ENCODE results near the gene SPRED2.

SPRED2 gene

GRCh38 chr2:65292106-65292400, 140.3 kb downstream of the SPRED2 start:
- DNase-seq (ENCODE audit: low read depth, low spot score) = no peak
- TF ChIP-seq POLR2AphosphoS5 (IDR thresholded peaks at IDR 0.05; ENCODE audit: borderline replicate concordance, low read depth, low read length) (no peak), EZH2 (IDR thresholded peaks at IDR 0.05) (no peak), FOXP2 (optimal IDR thresholded peaks at IDR 0.05; ENCODE audit: control extremely low read depth, extremely low read length, insufficient read depth) (no peak)
- no peaks in the 10 kb centered on the region for H3K36me3 ChIP-seq (ENCODE audit: insufficient read depth, low read length)
- no peak overlapping the region for H3K4me3 ChIP-seq
- H3K9me3 ChIP-seq (ENCODE audit: low read depth, low read length) = no peaks in the 10 kb centered on the region
- H3K9ac ChIP-seq (ENCODE audit: insufficient read length) = no peak overlapping the region
- H3K27ac ChIP-seq = no peak overlapping the region

DNA sequence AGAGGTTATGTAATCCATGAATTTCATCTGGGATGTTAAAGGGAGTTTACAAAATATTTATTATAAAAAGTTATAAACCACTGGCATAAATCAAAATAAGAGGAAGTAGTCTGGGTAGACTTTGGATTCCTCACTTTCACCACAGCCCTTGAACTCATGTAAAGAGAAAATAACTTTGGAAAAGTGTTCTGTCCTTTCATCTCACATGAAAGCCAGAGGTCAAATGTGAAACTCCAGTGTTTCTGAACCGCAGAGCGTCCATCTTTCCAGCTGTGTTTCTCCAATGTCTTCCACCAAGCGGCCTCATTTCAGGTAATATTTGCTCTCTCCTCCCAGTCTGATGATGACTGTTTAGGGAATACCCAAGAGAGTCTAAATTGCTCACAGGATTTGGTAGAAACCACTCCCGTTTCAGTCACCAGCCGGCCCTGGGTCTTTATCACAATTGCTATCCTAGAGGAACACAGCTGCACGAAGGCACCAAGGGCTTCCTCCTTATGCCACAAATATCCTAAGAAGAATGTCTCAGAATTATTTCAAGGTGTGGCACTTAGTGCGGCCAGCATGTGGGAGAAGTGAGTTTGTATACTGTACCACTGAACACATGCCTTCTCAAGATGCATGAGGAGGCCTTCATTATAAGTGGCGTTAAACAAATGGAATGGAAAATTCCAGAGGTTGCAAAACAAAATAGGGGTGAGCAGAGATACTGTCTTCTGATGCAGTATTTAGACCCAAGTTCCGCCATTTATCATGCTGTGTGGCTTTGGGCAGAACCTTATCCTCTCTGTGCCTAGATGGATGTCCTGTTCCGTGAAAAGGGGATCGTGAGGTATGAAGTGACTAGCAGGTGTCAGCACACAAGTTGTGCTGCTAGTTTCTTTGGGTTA, 140.9 kb downstream of the SPRED2 start:
- TF ChIP-seq FOXP2 (optimal IDR thresholded peaks at IDR 0.05; ENCODE audit: control extremely low read depth, extremely low read length, insufficient read depth) (no peak), POLR2AphosphoS5 (IDR thresholded peaks at IDR 0.05; ENCODE audit: borderline replicate concordance, low read depth, low read length) (no peak), EZH2 (IDR thresholded peaks at IDR 0.05) (no peak)
- H3K4me3 ChIP-seq = no peak overlapping the region
- H3K27ac ChIP-seq = no peak overlapping the region
- no peak for DNase-seq (ENCODE audit: low read depth, low spot score)
- no peaks in the 10 kb centered on the region for H3K9me3 ChIP-seq (ENCODE audit: low read depth, low read length)
- no peaks in the 10 kb centered on the region for H3K36me3 ChIP-seq (ENCODE audit: insufficient read depth, low read length)
- H3K9ac ChIP-seq (ENCODE audit: insufficient read length) = no peak overlapping the region

DNA sequence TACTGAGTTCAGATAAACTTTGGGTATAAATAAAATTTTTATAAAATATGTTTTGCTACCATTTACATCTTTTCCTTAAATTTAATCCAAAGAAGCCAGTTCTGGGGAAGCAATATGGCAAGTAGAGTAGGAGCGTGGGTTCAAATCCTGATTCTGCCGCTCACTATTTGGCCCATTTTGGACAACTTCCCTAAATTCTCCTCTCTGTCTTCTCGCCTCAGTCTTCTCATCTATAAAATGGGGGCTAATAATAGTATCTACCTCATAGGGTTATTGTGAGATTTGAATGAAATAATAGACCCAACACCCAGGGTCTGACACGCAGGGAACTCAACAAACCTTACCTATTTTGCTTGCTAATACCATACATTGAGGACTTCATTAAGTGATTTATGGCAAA, 145.0 kb downstream of the SPRED2 start:
- no peak for DNase-seq (ENCODE audit: low read depth, low spot score)
- TF ChIP-seq EZH2 (IDR thresholded peaks at IDR 0.05) (no peak), POLR2AphosphoS5 (IDR thresholded peaks at IDR 0.05; ENCODE audit: borderline replicate concordance, low read depth, low read length) (no peak), FOXP2 (optimal IDR thresholded peaks at IDR 0.05; ENCODE audit: control extremely low read depth, extremely low read length, insufficient read depth) (no peak)

DNA sequence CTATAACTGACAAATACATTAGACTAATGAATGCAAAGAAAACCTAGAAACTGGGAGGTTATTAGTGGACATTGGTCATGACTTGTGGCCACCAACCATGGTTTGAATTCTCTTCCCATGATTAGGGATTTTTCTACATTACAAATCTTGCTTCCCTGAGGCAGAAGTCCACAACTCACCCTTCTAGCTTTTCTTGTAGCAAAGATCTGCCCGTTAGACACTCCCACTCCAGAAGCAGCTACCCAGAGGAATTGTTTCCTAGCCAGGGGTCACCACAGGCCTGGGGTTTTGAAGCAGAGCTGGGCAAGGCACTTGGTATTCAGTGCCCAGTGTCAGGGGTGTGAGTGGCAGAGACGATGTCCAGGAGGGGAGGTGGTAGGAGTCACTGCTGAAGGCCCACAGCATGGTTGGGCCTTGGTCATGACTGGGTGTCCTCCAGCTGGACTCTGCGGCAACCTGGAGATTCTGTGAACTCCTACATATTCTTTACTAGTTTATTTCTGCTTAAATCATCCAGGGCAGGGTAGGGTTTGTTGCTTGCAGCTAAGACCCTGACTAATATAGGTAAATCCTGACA, 149.8 kb downstream of the SPRED2 start:
- no peaks in the 10 kb centered on the region for H3K9me3 ChIP-seq (ENCODE audit: low read depth, low read length)
- TF ChIP-seq POLR2AphosphoS5 (IDR thresholded peaks at IDR 0.05; ENCODE audit: borderline replicate concordance, low read depth, low read length) = no peak
- no peak for TF ChIP-seq FOXP2 (optimal IDR thresholded peaks at IDR 0.05; ENCODE audit: control extremely low read depth, extremely low read length, insufficient read depth)
- TF ChIP-seq EZH2 (IDR thresholded peaks at IDR 0.05) = no peak
- H3K9ac ChIP-seq (ENCODE audit: insufficient read length) = no peak overlapping the region
- no peak overlapping the region for H3K27ac ChIP-seq
- H3K4me3 ChIP-seq = no peak overlapping the region
- no peaks in the 10 kb centered on the region for H3K36me3 ChIP-seq (ENCODE audit: insufficient read depth, low read length)
- no peak for DNase-seq (ENCODE audit: low read depth, low spot score)

More for the DNA sequence above, 145.0 kb downstream of the SPRED2 start:
- H3K4me3 ChIP-seq = no peak overlapping the region
- H3K36me3 ChIP-seq (ENCODE audit: insufficient read depth, low read length) = no peaks in the 10 kb centered on the region
- H3K9me3 ChIP-seq (ENCODE audit: low read depth, low read length) = no peaks in the 10 kb centered on the region
- no peak overlapping the region for H3K9ac ChIP-seq (ENCODE audit: insufficient read length)
- no peak overlapping the region for H3K27ac ChIP-seq

DNA sequence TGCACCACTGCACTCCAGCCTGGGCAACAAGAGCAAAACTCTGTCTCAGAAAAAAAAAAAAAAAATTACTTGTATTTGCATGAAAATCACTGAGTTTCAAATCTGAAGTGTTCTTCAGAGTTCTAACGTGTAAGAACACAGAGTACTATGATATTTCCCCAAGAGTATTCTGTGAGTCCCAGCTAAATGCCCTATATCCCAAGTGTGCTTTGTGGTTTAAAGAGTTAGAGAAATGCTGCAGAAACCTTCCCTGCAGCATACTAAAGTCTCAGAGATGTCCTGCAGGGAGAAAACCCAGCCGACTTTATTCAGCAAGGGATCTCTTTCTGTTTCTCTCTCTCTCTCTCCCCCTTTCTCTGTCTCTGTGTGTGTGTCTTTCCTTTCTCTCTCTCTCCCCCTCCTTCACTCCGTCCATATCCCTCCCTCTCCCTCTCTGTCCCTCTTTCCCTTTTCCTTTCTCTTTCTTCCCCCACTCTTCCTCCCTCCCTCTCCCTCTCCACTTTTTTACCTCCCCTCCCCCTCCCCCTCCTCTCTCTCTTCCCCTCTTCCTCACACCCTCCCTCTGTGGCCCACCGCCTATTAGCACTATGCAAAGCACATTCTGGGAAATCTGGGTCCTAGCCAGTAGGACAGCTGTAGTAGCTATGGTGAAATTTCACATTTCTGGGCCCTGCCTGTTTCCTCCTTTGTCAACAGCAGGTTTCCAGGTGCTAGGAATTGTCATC, 150.6 kb downstream of the SPRED2 start:
- no peak for DNase-seq (ENCODE audit: low read depth, low spot score)
- H3K9me3 ChIP-seq (ENCODE audit: low read depth, low read length) = no peaks in the 10 kb centered on the region
- peak overlapping the region; percentile 65; the same call in 1 of the 2 replicates for H3K27ac ChIP-seq
- TF ChIP-seq FOXP2 (optimal IDR thresholded peaks at IDR 0.05; ENCODE audit: control extremely low read depth, extremely low read length, insufficient read depth) = no peak
- TF ChIP-seq POLR2AphosphoS5 (IDR thresholded peaks at IDR 0.05; ENCODE audit: borderline replicate concordance, low read depth, low read length) = no peak
- TF ChIP-seq EZH2 (IDR thresholded peaks at IDR 0.05) = no peak
- no peaks in the 10 kb centered on the region for H3K36me3 ChIP-seq (ENCODE audit: insufficient read depth, low read length)
- H3K4me3 ChIP-seq = peak overlapping the region; percentile 52
- no peak overlapping the region for H3K9ac ChIP-seq (ENCODE audit: insufficient read length)

DNA sequence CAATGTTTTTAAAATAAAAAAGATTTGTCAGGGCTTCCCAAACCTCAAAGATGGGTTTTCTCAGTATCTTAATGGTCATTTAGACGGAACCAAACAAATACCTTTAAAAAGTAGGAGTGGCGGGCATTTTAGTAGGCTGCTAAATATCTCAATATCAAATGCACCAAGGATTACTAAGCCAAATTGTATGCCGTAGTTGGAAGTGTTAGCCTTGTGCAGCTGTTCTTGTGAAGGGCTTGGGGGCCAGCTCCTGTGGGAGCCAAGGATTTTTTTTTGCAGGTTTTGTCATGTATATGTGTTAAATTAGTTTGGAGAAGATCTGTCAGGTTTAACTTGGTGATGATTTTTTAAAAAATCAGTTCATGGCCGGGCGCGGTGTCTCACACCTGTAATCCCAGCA, 152.6 kb downstream of the SPRED2 start:
- H3K9me3 ChIP-seq (ENCODE audit: low read depth, low read length) = no peaks in the 10 kb centered on the region
- TF ChIP-seq POLR2AphosphoS5 (IDR thresholded peaks at IDR 0.05; ENCODE audit: borderline replicate concordance, low read depth, low read length) (no peak), FOXP2 (optimal IDR thresholded peaks at IDR 0.05; ENCODE audit: control extremely low read depth, extremely low read length, insufficient read depth) (no peak)
- no peak overlapping the region for H3K9ac ChIP-seq (ENCODE audit: insufficient read length)
- no peaks in the 10 kb centered on the region for H3K36me3 ChIP-seq (ENCODE audit: insufficient read depth, low read length)
- H3K27ac ChIP-seq = no peak overlapping the region
- no peak overlapping the region for H3K4me3 ChIP-seq
- DNase-seq (ENCODE audit: low read depth, low spot score) = no peak

DNA sequence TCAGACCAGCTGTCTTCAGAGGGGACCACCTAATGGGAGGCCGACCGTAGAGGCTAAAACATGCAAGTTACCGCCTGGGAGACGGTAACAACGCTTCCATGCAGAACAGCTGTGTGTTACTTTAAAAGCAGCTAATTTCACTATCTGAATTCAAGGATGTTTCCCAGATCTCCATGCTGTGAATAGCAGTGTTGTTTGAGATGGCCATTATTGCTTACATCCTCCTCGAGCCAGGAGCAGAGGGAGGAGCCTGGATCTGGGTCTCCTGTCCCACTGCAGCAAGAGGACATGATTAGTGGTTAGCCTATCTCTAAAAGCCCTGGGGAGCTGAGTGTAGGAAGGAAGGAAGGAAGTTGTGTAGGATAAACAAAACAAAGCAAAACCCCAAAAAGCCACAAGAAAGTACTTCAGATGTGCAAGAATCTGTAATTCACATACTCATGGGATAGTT, 153.8 kb downstream of the SPRED2 start:
- peak; percentile 86 for DNase-seq (ENCODE audit: low read depth, low spot score)
- no peak for TF ChIP-seq EZH2 (IDR thresholded peaks at IDR 0.05)
- peak; percentile 69; the same call in 1 of the 2 replicates for TF ChIP-seq POLR2AphosphoS5 (IDR thresholded peaks at IDR 0.05; ENCODE audit: borderline replicate concordance, low read depth, low read length)
- Histone ChIP-seq H3K36me3 (ENCODE audit: insufficient read depth, low read length) (no peaks in the 10 kb centered on the region), H3K27ac (peak overlapping the region; percentile 15; the same call in 1 of the 2 replicates), H3K9ac (ENCODE audit: insufficient read length) (no peak overlapping the region), H3K9me3 (ENCODE audit: low read depth, low read length) (no peaks in the 10 kb centered on the region), H3K4me3 (peak overlapping the region; percentile 16; the same call in 1 of the 2 replicates)

DNA sequence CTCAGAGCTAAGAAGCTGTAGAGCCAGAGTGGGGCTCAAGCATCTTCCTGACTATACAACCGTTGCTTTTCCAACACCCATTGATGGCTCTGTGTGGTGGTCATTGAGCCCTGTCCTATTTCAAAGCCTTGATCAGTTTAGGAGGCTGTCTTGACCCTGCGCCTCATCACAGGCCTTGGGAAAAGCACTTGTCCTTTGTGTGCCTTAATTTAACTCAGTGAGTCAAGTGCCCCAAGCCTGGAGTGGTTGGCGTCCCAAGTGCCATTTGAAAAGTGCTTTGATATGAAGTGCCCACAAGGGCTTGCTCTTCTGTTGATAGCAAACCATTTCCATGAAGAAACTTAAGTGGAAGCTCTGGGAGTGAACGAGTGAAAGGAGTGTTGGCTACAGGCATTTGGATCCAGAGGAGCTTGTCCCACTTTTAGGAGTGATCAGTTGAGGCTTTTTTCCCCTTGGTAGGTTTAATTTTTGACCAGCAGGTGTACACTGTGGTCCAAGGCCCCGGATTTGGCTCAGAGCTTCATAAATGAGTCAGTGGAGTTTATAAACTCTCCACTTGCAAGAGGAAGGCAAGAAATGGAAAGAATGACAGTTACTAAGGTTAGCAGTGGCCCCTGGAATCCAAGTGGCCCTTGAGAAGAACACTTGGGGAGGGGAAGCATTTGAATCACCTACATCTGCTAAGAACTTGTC, 154.5 kb downstream of the SPRED2 start:
- Histone ChIP-seq H3K4me3 (no peak overlapping the region), H3K9ac (ENCODE audit: insufficient read length) (no peak overlapping the region), H3K36me3 (ENCODE audit: insufficient read depth, low read length) (no peaks in the 10 kb centered on the region), H3K9me3 (ENCODE audit: low read depth, low read length) (no peaks in the 10 kb centered on the region), H3K27ac (no peak overlapping the region)
- no peak for DNase-seq (ENCODE audit: low read depth, low spot score)
- TF ChIP-seq POLR2AphosphoS5 (IDR thresholded peaks at IDR 0.05; ENCODE audit: borderline replicate concordance, low read depth, low read length) (no peak), FOXP2 (optimal IDR thresholded peaks at IDR 0.05; ENCODE audit: control extremely low read depth, extremely low read length, insufficient read depth) (no peak), EZH2 (IDR thresholded peaks at IDR 0.05) (no peak)
